Measurements from ENCODE around the gene OR52B2.

Gene OR52B2

DNA sequence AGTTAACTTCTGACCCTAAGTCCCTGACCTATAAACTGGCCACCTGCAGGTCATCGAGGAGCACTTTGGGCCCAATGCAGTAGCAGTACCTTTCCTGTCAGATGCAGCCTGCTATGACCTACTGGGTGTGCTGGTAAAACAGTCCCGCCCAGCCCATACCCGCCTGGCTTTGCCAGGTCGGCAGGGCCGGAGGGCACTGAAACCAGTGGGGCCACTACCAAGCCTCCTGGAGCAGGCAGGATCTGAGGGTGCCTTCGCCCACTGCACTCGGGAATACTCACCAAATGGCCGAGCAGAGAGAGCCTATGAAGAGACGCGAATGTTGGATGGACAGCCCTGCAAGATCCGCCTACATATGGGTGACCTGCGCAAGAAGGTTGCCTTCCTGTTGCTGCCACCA, 39.7 kb upstream of the OR52B2 start:
- POLR2A ChIA-PET (ENCODE audit: low non-redundant PET), result no interaction called here
- CTCF ChIA-PET, result no interaction called here
- DNase-seq (ENCODE audit: low spot score), result no peak
- no peak overlapping the region for H3K27ac ChIP-seq
- TF ChIP-seq, protein P1, sequence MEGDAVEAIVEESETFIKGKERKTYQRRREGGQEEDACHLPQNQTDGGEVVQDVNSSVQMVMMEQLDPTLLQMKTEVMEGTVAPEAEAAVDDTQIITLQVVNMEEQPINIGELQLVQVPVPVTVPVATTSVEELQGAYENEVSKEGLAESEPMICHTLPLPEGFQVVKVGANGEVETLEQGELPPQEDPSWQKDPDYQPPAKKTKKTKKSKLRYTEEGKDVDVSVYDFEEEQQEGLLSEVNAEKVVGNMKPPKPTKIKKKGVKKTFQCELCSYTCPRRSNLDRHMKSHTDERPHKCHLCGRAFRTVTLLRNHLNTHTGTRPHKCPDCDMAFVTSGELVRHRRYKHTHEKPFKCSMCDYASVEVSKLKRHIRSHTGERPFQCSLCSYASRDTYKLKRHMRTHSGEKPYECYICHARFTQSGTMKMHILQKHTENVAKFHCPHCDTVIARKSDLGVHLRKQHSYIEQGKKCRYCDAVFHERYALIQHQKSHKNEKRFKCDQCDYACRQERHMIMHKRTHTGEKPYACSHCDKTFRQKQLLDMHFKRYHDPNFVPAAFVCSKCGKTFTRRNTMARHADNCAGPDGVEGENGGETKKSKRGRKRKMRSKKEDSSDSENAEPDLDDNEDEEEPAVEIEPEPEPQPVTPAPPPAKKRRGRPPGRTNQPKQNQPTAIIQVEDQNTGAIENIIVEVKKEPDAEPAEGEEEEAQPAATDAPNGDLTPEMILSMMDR (conservative IDR thresholded peaks at IDR 0.05; ENCODE audit: low read depth), result no peak

DNA sequence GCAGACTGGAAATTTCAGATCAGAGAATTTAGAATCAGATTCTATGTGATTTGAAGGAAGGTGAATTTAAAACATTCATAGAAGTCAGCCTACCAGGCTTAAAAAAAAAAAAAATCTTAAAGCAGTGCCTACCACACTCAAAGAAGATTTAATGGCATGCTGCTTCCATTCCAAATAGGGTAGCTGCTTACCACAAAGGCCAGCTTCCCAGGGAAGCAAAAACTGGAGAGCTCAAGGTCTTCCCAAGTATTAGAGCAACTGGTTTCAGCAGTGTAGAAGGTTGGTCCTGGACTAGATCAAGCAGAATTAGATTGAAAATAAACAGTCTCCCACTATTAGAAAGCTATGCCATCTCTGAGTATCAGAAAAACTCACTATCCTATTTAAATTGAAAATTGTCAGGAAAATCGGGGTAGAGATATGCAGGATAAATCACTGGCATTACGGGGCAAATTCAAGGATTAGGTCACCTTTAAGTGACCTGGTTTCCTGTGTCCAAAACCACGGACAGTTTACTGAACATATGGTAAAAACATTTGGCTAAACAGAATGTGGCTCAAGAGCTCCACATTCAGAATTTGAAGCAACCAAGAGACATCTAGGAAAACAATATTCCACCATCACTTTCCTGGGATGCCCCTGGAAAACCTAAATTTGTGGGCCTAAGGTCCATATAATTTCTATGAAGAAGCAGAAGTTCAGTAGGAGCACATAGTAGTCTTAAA, 36.5 kb upstream of the OR52B2 start:
- POLR2A ChIA-PET (ENCODE audit: low non-redundant PET), result no interaction called here
- CTCF ChIA-PET, result interaction anchor here (0.6 to 1.0 kb wide), 3 partner anchors 147 to 315 kb away, joined by 3 read pairs; no protein-coding TSS in a partner anchor
- no peak for DNase-seq (ENCODE audit: low spot score)
- TF ChIP-seq, protein P1 (conservative IDR thresholded peaks at IDR 0.05; ENCODE audit: low read depth), result no peak
- no peak overlapping the region for H3K27ac ChIP-seq

DNA sequence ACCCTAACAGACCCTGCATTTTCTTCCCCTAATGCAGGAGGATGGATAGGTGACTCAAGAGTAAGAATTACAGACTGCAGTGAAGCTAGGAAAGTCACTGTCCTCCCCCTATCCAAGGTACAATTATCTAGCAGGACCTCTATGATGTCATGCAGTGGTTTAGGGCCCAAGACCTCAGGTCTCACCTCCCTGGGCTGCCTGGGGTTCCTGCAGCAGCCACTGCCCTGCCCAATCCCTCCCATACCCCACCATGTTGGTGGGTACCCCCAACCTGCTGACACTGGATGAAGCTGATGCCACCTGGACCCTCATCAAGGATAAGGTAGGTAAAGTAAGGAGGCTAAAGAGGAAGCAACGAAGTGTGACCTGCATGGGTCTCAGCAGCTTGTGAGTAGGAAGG, 35.2 kb upstream of the OR52B2 start, which contains the start of gene C11orf42:
C11orf42 (plus strand) TSS at position 192 of the 400 bp plus-strand sequence; CDS start at position 251, 59 bp downstream.
- ChIA-PET CTCF (interaction anchor here (0.5 to 0.6 kb wide), 2 partner anchors 72 to 163 kb away, joined by 3 to 4 read pairs; no protein-coding TSS in a partner anchor), POLR2A (ENCODE audit: low non-redundant PET) (no interaction called here)
- DNase-seq (ENCODE audit: low spot score), result no peak
- TF ChIP-seq, protein P1 (conservative IDR thresholded peaks at IDR 0.05; ENCODE audit: low read depth), result no peak
- H3K27ac ChIP-seq, result no peak within 1 kb of the TSS

DNA sequence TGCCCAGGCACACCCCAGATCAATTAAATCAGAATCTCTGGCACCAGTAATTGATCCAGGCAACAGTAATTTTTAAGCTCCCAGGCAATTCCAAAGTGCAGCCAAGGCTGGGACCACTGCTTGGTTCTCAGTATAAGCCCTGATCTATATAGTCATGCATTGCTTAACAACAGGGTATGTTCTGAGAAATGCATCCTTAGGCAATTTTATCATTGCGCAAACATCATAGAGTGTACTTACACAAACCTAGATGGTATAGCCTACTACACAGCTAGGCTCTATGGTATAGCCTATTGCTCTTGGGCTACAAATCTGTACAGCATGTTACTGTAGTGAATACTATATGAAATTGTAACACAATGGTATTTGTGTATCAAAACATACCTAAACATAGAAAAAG, 34.6 kb upstream of the OR52B2 start:
- TF ChIP-seq, protein P1 (conservative IDR thresholded peaks at IDR 0.05; ENCODE audit: low read depth), result no peak
- CTCF ChIA-PET, result interaction anchor here (0.6 to 1.0 kb wide), 2 partner anchors 110 to 357 kb away, joined by 3 to 4 read pairs; no protein-coding TSS in a partner anchor
- no peak overlapping the region for H3K27ac ChIP-seq
- DNase-seq (ENCODE audit: low spot score), result no peak
- POLR2A ChIA-PET (ENCODE audit: low non-redundant PET), result no interaction called here

DNA sequence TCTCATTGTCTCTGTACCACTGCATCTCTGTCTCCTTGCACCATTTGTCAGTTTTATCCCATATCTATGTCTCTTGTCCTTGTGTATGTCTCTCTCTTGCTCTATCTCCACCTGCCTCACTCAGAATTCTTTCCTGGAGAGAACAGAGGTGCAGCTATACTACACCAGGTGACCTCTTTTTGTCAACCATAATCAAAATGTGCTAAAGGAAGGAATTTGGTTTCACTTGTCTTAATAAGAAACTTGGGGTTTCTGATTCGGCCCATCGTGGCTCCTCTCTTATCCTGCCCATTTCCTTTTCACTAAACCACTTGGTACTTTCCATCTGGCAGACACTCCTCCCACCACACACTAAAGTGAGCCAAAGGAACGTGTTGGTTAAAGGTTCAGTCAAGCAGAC, 33.2 kb upstream of the OR52B2 start:
- CTCF ChIA-PET, result interaction anchor here (0.6 kb wide), 1 partner anchor 73 kb away, joined by 3 read pairs; no protein-coding TSS in a partner anchor
- H3K27ac ChIP-seq, result no peak overlapping the region
- POLR2A ChIA-PET (ENCODE audit: low non-redundant PET), result no interaction called here
- no peak for DNase-seq (ENCODE audit: low spot score)
- TF ChIP-seq, protein P1 (conservative IDR thresholded peaks at IDR 0.05; ENCODE audit: low read depth), result no peak

DNA sequence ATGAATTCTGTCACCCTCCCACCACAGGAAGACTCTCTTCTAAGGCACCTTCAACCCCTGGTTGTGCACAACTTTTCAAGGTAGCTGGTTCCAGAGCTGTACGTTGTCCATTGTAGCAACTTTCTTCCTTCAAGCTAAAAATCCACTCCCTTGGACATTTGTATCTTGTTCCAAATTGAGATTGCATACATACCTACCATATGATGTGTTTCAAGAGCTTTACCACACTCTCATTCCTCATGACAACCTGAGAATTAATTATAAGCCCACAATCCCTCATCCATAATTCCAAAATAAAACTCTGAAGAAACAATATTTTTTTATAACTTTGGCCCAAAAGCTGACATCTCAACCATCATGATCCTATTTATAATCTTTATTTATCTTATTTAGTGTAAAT, 31.9 kb upstream of the OR52B2 start:
- POLR2A ChIA-PET (ENCODE audit: low non-redundant PET), result no interaction called here
- CTCF ChIA-PET, result interaction anchor here (0.7 kb wide), 1 partner anchor 672 kb away, joined by 3 read pairs; no protein-coding TSS in a partner anchor
- TF ChIP-seq, protein P1 (conservative IDR thresholded peaks at IDR 0.05; ENCODE audit: low read depth), result no peak
- no peak overlapping the region for H3K27ac ChIP-seq
- no peak for DNase-seq (ENCODE audit: low spot score)
